ENCODE measurements around the gene TBXAS1. TPM values are rescaled to one million over a fixed set of nuclear protein-coding genes. Genes with fewer than 3 reads are reported as not detected.

Gene TBXAS1
- total RNA-seq, 1 donor from 2014 or later: 6.2 TPM

DNA sequence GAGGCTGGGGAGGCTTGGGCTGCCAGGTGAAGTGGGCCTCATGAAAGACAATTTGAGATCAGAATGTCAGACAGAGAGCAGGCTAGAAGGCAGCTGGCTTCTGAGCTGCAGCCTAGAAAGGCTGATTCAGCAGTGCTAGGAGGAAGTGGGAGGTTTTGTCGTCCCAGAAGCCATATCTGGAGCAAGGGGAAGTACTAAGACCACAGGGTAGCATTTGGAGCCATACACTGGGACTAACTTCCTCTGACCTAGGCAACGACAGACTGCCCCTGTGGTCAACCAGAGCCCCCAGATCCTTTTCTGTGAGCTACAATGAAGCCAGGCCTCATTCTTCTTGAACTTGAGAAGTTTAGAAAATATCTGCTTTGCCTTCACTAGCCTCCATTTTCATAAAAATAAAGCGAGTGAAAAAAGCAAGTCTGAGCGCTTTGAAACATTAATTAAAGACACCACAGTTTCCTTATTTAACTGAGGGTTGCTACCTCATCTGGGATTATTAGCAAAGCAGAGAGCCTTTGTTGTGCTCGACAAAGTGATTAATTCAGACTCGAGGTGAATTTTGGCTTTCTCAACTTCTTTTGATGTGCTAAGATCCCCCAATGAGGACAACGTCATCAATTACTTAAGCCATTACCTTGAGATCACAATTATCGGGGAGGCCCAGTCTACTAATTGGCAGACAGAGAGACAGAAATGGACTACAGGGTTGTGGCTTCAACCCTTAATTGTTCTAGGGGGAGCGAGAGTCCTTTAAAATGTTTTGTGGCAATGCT, 26.6 kb downstream of the TBXAS1 start:
- no peak for DNase-seq

- DNase-seq: no peak
Observed at GRCh38 chr7:139857791-139858190, 28.7 kb downstream of the TBXAS1 start.

DNA sequence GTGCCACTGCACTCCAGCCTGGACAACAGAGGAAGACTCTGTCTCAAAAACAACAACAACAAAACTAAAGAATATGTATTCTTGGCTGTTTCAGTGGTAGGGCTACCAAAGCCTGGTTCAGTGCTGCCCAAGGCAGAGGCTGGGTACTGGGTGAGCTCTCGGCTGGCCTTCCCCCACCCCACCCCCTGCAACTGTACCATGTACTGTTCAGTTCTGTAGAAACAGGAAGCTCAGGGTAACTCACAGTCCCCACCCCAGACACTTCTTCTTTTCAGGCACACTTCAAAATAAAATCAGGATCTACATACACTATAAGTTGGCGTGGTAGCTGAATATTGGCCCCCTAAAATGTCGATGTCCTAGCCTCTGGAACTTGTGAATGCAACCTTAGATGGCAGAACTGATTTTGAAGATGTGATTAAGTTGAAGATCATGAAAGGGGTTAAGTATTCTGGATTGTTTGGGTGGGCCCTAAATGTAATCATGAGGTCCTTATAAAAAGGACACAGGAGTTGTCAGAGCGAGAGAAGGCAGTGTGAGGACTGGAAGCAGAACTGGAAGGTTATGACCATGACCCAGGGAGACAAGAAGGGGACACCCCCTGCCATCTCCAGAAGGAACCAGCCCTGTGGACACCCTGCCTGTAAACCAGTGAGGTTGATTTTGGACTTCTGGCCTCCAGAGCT, 31.2 kb downstream of the TBXAS1 start:
- no peak for DNase-seq

DNA sequence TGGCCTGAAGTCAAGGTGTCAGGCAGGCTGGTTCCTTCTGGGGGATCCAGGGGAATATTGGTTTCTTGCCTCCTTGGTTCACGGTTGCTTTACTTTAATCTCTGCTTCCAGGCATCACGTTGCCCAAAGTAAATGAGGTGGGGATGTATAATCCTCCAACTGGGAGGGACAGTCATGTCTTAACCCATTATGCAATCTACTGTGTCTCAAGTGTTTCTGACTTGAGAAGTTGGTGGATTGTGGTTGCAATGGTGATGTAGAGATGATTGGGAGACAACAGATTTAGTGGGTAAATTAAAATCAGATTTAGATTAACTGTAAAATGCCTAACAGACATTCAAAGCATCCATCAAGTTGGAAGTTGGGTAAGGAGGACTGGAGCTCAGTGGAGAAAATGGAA, 32.7 kb downstream of the TBXAS1 start:
- no peak for DNase-seq

- DNase-seq: no peak
Observed at GRCh38 chr7:139866047-139866837, 37.2 kb downstream of the TBXAS1 start.

GRCh38 chr7:139867847-139868246, 38.8 kb downstream of the TBXAS1 start:
- no peak for DNase-seq

GRCh38 chr7:139869886-139870285, 40.8 kb downstream of the TBXAS1 start:
- DNase-seq: no peak

DNA sequence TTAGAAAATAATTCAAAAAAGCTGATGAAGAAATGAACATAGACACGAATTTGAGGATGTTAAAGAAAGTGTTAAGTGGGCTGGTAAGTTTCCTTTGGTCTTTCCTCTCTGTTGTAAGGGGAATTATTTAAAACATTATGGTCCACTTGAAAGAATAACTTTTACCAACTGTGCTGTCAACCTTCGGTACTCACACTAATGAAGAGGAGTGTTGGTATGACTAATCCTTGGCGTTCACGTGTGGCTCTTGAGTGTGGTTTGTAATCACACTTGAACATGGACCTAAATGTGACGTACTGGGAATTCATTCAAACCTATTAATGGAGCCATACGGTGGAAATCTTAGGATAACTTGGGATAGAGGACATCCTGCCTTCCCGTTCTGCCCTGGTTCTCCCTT, 41.3 kb downstream of the TBXAS1 start:
- no peak for DNase-seq

DNA sequence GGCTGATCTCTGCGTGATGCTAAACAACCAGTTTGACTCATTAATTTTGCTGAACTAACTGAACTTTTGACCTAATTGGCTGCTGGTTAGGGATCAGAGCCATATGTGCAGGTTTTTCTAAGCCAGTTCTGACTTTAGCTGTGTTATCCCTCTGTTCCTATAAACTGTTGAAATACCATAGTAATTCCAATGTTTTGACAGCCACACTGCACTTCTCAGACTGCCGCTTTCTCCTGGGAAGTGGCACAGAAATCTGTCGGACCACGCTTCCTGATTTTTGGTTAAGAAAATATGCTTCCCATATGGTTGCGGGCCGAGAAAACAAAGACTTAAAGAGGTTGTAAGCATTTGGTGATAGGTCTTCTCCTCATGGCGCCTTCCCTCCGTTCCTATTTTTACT, 42.3 kb downstream of the TBXAS1 start:
- peak; percentile 36 for DNase-seq

DNA sequence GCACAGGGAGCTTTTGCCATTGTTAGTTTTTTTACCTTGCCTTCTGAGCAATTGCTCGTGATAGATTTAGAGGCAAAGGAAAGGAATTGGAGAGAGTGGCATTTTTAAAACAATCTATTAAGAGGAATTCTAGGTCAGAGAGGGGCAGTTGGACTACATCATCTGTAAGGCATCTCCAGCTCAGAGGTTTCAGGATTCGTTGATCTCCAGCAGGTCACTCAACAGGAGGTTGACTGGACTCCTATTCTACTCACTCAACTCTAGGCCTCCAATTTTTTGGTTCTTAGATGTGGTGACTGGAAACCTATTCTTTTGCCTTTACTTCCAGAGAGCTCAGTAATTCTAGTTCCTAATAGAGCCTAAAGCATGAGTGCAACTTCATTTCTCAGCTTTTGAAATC, 42.8 kb downstream of the TBXAS1 start:
- DNase-seq: no peak

GRCh38 chr7:139873593-139874301, 44.7 kb downstream of the TBXAS1 start:
- DNase-seq: no peak

- DNase-seq: peak; percentile 21
Observed at GRCh38 chr7:139874302-139874629, 45.2 kb downstream of the TBXAS1 start.

DNA sequence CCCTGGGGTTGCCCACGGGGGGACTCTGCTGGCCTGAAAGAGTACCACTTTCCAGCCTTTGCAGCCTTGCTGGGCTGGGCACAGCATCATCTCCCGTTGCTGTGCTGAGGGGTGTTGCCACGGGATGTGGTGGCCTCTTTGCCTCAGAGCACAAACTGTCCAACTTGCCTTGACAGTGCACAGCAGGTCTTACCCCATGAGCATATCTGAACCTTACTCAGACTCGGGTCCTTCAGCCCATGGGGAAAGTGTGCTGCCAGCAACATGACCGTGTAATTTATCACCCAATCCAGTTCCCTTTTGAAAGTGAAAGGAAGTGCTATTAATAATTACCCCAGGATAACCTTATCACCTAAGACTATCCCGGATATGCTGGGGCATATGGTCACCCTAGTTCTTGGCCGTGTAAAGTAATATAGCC, 46.8 kb downstream of the TBXAS1 start:
- no peak for DNase-seq

GRCh38 chr7:139876622-139877283, 47.7 kb downstream of the TBXAS1 start:
- DNase-seq: no peak

DNA sequence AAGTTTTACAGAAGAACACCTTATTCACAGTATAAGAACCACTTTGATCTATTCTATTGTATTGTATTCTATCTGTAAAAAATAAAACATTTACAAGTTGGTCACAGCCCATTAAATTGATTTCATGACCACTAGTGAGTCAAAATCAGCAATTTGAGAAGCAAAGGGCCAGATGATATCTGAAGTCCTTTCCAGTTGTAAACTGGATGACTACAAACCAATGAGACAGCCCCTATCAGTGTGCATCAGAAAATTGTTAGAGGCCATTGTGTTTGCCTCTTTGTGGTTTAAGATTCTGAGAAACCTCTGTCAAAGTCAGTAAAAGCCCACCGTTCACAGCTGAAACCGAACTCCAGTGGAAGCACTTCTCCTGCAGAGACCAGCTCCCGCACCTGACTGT, 54.8 kb downstream of the TBXAS1 start:
- no peak for DNase-seq

DNA sequence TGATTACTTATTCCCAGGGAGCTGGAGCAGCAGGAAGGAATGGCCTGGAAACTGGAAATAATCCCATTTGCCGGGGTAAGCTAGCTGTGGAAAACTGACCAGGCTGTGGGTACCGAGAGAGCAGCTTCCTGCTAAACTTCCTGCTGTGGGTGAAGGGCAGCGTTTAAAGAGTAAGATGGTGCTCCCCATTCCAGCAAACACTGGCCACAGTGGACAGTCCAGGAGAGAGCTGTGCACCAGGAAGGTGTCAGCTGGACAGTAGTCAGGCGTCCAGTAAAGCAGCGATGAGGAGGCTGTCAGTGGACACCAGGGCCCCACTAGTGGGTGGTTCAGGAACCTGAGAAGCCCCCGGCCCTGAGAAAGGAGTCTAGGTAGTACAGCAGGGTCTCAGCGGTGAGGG, 55.4 kb downstream of the TBXAS1 start:
- no peak for DNase-seq

DNA sequence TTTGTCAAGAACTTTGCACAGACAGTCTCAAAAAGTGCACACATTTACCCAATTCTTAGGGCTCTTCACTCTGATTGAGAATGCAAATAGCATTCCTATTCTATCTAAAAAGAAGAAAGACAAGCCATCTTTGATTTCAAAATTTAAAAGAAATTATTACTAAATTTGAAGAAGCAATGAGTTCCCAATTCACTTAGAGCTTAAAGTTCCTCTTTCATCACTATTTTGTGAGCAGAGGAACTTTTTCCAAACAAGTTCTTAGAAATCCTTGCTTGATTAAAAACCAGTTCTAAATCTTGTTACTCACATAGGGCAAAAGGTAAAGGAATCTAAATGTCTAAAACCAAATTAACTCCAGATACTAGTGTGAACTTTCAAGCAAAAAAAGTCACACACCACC, 56.4 kb downstream of the TBXAS1 start:
- no peak for DNase-seq

GRCh38 chr7:139886206-139886605, 57.1 kb downstream of the TBXAS1 start:
- no peak for DNase-seq

DNA sequence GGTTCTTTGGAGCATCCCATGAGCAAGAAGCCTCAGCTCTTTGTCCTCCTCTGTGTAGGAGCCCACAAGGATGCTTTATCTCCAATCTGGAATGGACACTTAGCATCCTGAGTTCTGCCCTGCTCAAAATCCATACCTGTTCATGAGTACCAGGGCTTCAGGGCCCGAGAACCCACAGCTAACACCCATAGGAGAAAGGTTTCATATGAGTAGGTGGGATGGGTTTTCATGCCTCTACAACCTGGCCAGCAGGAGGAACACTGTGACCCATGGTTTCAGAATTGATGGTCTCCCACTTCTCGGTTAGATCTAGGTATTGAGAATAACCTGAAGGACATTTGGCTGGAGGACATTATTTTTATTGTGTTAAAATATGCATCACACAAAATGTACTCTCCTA, 57.8 kb downstream of the TBXAS1 start:
- no peak for DNase-seq

- DNase-seq: no peak
Observed at GRCh38 chr7:139887992-139888481, 59.0 kb downstream of the TBXAS1 start.

GRCh38 chr7:139889186-139889871, 60.3 kb downstream of the TBXAS1 start:
- no peak for DNase-seq

All from skin of body (tissue), 2 donors.